GM20000 (cell line): Measurements from ENCODE around the gene FARS2.

Experiments
- DNase-seq: peaks from one replicate; pipeline ENCODE4 v3.0.0; 2012; ENCODE audit warnings: low spot score
- CTCF ChIP-seq: IDR thresholded peaks from 2 replicates; pipeline ENCODE4 v1.5.1; 2012; ENCODE audit warnings: mild to moderate bottlenecking, control low read depth; ENCODE audit errors: extremely low read depth, missing control alignments

The FARS2 gene

DNA sequence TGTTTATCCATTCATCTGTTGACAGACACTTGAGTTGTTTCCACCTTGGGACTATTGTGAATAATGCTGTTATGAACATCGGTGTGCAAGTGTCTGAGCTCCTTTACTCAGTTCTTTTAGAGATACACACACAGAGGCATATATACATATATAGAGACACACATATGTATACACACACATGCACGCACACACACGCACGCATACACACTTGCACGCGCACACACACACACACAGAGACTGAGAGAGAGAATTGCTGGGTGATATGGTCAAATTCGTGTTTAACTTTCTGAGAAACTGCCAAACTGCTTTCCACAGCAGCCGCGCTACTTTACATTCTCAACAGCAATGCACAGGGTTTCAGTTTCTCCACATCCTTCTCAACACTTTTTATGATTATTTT, 273.3 kb downstream of the FARS2 start:
- no peak for DNase-seq
- no peak for TF ChIP-seq CTCF

DNA sequence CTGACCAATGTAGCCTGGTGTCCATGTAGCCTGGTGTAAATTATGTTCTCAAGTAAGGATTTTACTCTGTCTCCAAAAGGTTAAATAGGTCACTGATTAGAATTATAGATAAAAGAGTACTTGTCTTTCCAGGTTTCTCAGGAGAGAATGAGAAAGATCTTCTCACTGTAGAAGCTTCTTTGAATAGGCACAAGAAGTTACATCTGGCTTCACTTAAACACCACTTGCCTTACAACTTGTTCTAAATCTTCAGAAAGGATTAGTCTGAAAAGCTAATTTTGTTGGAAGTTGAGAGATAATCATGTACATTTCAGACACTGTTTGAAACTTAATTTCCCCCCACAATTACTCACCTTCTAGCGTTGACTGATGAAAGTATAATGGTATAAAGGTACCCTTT, 275.3 kb downstream of the FARS2 start:
- DNase-seq = no peak
- no peak for TF ChIP-seq CTCF

DNA sequence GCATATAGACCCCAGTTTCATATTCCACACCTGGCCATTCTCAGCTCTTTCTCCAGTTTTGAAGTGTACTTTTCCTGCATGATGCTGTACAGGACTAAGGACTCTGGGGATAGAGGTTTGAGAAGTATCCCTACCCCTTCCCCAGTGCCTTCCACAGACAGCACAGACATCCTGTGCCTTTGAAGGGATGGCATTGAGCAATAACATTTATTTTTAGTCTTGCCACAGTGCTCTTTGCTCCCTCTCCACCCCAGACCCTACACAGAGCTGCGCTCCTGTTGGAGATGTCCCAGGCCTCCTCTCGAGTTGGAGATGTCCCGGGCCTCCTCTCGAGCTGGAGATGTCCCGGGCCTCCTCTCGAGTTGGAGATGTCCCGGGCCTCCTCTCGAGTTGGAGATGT, 275.8 kb downstream of the FARS2 start:
- TF ChIP-seq CTCF = no peak
- DNase-seq = no peak

- TF ChIP-seq CTCF = no peak
- DNase-seq = no peak
Observed at GRCh38 chr6:5537967-5538366, 276.7 kb downstream of the FARS2 start.

DNA sequence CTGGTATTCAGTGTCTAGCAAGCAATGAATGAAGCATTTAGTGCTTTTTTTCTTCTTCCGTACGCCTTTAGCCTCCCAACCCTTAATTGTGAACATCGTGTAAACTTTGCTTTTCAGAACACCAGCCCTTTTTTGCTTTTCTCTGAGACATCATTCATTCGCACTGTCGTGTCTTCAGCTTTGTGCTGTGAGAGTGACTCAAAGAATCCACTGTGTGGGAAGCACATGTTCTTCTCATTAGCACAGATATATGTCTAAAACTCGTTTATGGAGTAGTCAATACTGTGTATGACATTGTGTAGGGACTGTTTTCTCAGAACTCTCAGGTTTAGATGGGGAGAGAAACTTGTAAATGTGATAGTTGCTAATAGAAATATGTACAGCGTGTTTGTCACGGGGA, 279.1 kb downstream of the FARS2 start:
- DNase-seq = no peak
- no peak for TF ChIP-seq CTCF

- no peak for DNase-seq
- no peak for TF ChIP-seq CTCF
Observed at GRCh38 chr6:5541025-5541424, 279.7 kb downstream of the FARS2 start.

DNA sequence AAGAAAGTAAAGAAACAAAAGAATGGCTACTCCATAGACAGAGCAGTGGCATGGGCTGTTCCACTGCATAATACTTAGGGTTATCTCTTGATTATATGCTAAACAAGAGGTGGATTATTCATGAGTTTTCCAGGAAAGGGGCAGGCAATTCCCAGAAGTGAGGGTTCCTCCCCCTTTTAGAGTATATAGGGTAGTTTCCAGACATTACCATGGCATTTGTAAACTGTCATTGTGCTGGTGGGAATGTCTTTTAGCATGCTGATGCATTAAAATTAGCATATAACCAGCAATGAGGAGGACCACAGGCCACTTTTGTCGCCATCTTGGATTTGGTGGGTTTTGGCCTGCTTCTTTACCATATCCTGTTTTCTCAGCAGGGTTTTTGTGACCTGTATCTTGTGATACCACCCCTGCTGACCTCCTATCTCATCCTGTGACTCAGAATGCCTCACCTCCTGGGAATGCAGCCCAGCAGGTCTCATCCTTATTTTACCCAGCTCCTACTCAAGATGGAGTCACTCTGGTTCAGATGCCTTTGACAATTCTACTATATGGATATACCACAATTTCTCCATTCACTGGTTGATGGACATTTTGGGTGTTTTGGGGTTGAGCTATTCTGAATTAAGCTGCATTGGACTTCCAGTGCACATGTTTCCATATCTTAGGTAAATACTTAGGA, 280.6 kb downstream of the FARS2 start:
- DNase-seq = no peak
- no peak for TF ChIP-seq CTCF
